GM21576 (cell line): ENCODE results near the gene TESK1.

ENCODE experiments used
- ATAC-seq: cut with Tn5 transposase; IDR thresholded peaks from one replicate; pipeline ENCODE4 v1.9.1; 2021; ENCODE audit warnings: mild to moderate bottlenecking, moderate library complexity; ENCODE audit not compliant: unreplicated experiment

The TESK1 gene

DNA sequence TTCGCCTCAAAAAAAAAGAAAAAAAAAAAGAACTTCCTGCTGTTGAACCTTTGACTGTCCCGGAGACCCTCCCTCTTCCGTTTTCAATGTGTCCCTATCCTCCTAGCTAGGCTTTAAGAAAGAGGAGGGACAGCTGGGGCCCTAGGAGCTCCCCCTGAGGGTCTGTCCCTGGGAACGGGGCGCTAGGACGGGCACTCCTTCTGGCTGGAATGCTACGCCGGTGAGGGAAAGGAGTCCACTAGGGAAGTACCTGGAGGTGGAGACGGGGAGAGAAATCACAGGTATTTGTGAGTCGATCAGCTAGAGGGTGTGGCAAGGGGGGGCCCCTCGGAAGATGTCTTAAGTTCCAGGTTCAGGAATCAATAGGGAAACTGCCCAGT is 41.1 kb downstream of the TESK1 start:
- ATAC-seq, result no peak

GRCh38 chr9:35646533-35647265 is 41.6 kb downstream of the TESK1 start:
- peak; percentile 76 for ATAC-seq

- ATAC-seq, result no peak
Measured at GRCh38 chr9:35649431-35650340, 44.6 kb downstream of the TESK1 start.

GRCh38 chr9:35650341-35651158 is 45.5 kb downstream of the TESK1 start, which contains the start of gene SIT1:
Gene SIT1, minus strand, starts transcription at chr9:35650931. Its CDS starts 78 bp downstream, at chr9:35650853.
- no peak for ATAC-seq

GRCh38 chr9:35651956-35652828 is 47.1 kb downstream of the TESK1 start:
- ATAC-seq, result no peak

- ATAC-seq, result no peak
Measured at GRCh38 chr9:35652829-35653209, 47.8 kb downstream of the TESK1 start.

DNA sequence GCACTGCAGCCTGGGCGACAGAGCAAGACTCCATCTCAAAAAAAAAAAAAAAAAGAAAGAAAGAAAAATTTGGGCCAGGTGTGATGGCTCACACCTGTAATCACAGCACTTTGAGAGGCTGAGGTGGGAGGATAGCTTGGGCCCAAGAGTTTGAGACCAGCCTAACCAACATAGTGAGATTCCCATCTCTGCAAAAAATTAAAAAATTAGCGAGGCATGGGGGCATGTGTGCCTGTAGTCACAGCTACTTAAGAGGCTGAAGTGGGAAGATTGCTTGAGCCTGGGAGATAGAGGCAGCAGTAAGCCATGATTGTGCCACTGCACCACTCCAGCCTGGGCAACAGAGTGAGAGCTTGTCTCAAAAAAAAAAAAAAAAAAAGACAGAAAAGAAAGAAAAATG is 48.5 kb downstream of the TESK1 start:
- no peak for ATAC-seq

- no peak for ATAC-seq
Measured at GRCh38 chr9:35656348-35656747, 51.3 kb downstream of the TESK1 start.

- no peak for ATAC-seq
Measured at GRCh38 chr9:35656831-35657545, 51.9 kb downstream of the TESK1 start.

DNA sequence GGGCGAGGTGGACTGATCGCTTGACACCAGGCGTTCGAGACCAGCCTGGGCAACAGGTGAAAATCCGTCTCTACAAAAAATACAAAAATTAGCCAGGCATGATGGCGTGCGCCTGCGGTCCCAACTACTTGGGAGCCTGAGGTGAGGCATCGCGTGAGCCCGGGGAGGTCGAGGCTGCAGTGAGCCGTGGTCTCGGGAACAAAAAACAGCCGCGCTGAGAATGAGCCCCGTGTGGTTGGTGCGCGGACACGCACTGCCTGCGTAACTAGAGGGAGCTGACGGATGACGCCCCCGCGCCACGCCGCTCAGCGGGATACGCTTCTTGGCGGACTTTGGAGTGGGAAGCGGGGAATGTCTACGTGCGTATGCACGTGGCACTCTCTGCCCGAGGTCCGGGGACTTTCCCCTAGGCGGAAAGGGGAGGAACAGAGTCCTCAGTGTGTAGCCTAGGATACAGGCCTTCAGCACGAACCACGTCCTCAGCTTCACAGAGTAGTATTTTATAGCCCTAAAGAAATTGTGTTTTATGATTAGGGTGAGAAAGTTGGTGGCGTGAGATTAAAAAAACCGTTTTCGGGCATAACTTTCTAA is 52.6 kb downstream of the TESK1 start, which contains the start of gene RMRP:
TSS of gene RMRP (minus strand) at position 474 of the 591 bp plus-strand sequence.
- ATAC-seq, result peak; percentile 85

- ATAC-seq, result peak; percentile 48
Measured at GRCh38 chr9:35658137-35658967, 53.3 kb downstream of the TESK1 start, which contains the start of gene CCDC107. Gene CCDC107, plus strand, starts transcription at chr9:35658292. Its CDS starts 88 bp downstream, at chr9:35658380.

DNA sequence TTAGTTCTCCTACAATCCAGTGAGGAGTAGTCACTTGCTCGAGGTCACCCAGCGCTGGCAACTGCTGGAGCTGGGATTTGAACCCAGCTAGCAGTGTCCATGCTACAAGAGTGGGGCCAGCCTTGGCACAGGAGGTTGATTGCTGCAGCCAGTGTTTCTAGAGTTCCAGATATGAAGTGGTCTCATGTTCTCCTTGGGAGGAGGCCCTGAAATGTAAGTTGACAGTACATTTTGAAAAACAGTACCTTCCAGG is 53.8 kb downstream of the TESK1 start:
- no peak for ATAC-seq

- ATAC-seq, result no peak
Measured at GRCh38 chr9:35659340-35659739, 54.3 kb downstream of the TESK1 start.
